ENCODE results near the gene SURF2. TPM values are rescaled to one million over a fixed set of nuclear protein-coding genes. Genes with fewer than 3 reads are reported as not detected.
"Not testable (repeated sequence)": the region's sequence is repeated elsewhere in the genome, so short reads cannot be mapped to it uniquely, and the experiment has no call there.

The SURF2 gene
- total RNA-seq, 1 experiment from 2014 or later: 43.1 TPM

DNA sequence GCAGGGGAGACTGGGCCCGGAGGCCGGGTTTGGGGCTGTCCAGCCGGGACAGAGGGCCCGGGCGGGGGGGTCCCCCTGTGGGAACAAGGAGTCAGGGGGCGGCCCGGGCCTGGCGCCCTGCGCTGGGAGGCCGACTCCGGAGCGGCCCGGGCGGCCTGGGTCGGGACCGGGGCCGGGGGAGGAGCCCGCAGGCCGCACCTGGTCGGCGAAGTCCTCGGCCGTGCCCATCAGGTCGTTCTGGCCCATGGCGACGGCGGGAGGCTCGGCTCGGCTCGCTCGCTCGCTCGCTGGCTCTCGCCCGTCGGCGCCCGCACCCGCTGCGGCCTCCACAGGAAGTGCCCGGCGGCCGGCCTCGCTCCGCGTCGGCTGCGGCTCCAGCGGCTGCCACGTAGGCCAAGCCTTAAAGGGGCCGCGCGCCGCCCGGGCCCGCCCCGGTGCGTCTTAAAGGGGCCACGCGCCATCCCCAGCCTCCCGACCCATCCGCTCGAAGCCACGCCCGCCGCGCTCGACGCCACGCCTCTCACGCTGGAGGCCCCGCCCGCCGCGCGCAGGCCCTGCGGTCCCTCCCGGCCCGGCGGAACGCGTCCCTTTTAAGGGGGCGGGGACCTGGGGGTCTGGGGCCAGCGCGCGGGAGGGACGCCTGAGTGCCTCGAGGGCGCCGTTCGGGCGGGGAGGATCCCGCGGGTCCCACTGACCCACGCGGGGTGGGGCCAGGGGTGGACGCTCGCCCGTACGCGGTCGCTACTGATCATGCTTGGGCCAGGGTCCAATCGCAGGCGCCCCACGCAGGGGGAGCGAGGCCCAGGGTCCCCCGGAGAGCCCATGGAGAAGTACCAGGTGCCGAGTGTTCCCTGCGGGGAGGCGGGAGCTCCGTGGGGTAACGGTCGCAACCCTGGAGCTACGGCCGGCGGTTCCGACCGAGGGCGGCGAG, 19.6 kb downstream of the SURF2 start, which contains the start of the genes STKLD1 and SURF4:
TSS of gene STKLD1 (plus strand) at position 643 of the 931 bp plus-strand sequence. CDS start at position 751, 108 bp downstream.
TSS of gene SURF4 (minus strand) at position 337 of the 931 bp plus-strand sequence. CDS start at position 246, 91 bp downstream.
- peak; percentile 87 for DNase-seq (ENCODE audit: low spot score)

DNA sequence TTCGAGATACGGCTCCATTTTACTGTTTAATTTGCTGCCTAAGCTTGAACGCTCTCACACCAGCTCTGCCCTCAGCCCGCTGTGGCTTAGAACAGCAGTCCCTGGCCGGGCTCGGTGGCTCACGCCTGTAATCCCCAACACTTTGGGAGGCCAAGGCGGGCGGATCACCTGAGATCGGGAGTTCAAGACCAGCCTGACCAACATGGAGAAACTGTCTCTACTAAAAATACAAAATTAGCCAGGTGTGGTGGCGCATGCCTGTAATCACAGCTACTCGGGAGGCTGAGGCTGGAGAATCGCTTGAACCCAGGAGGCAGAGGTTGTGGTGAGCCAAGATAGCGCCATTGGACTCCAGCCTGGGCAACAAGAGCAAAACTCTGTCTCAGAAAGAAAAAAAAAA, 20.9 kb downstream of the SURF2 start:
- DNase-seq (ENCODE audit: low spot score): not testable (repeated sequence)

DNA sequence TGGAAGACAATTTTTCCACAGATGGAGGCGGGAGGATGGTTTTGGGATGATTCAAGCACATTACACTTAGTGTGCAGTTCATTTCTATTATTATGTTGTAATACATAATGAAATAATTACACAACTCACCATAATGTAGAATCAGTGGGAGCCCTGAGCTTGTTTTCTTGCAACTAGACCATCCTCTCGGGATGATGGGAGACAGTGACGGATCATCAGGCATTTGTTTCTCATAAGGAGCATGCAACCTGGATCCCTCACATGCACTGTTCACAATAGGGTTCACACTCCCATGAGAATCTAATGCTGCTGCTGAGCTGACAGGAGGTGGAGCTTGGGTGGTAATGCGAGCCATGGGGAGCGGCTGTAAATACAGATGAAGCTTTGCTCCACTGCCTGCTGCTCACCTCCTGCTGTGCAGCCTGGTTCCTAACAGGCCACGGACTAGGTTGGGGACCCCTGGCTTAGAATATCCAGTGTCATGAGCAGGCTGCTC, 21.4 kb downstream of the SURF2 start:
- peak; percentile 33 for DNase-seq (ENCODE audit: low spot score)

DNA sequence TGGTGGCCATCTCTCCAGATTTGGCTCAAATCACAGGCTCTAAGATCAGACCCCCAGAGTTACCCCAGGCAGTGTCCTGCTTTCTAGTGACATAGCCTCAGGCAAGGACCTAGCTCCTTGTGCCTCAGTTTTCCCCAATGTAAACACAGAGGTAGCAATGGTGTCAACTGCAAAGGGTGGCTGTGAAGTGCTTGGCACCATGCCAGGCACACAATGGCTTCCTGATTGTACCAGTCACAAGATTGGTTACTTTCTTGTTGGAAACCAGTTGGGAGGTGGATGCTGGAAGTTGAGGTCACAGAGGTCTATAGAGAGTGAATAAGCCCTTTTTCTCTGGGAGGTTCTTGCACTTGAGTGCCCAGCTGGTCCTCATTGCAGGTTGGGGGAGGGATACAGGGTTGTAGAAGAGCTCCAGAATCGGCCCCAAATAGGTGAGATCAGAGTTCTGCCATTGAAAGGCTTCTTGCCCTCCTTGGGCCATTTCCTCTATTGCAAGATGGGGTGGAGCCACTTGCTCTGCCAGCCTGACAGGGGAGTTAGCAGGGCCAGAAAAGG, 22.1 kb downstream of the SURF2 start:
- no peak for DNase-seq (ENCODE audit: low spot score)

DNA sequence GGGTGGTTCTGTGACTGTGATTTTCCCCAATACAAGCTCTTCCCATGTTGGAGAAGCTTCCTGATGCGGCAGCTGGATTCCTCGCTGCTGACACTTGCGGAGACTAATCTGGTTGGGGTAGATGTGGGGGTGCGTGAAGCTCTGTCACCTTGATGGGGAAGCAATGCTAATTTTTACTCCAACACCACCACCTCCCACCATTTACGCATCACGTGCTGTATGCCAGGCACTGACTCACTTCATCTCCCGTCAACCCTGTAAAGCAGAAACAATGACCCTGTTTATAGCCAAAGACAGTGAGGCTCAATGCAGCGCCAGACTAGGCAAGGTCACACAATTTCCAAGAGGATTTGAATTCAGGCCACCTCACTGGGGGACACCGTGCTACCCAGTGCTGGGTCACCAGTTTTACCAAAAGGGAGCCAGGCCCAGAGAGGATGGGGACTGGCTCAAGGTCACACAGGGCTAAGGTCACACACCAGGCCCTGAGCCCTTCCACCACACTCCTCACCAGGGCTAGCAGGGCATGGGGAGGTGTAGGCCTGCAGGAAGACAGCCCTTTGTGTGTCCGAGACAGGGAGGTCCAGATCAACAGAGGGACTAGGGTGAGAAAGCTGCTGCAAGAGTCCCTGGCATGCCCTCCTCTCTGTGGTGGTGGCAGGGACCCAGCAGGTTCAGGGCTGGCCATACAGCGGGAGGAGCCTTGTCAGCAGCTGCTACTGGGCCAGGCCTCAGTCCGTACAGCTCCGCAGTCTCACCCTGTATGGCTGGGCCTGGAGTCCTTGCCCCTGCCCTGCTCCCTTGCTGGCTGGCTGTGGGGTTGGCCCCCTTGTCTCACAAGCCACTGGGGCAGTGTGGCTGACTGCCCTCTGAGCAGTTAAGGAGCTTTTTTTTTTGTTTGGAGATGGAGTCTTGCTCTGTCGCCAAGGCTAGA, 23.1 kb downstream of the SURF2 start:
- no peak for DNase-seq (ENCODE audit: low spot score)

DNA sequence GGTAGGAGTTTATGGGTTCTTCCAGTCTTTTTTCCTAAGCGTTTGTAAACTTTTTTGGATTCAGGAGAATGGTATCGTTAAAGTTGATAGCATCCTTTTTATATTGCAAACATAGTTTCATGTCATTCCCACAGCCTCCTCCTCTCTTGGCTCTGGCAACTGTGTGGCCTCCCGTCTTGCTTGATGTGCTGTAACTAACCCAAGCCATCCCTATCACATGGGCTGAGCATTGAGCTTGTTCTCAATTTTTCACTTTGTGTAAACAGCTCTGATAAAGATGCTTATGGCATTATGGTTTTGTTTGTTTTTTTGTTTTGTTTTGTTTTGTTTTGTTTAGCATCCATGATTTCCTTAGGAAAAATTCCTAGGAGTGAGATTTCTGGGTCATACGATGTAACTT, 24.4 kb downstream of the SURF2 start:
- no peak for DNase-seq (ENCODE audit: low spot score)

DNA sequence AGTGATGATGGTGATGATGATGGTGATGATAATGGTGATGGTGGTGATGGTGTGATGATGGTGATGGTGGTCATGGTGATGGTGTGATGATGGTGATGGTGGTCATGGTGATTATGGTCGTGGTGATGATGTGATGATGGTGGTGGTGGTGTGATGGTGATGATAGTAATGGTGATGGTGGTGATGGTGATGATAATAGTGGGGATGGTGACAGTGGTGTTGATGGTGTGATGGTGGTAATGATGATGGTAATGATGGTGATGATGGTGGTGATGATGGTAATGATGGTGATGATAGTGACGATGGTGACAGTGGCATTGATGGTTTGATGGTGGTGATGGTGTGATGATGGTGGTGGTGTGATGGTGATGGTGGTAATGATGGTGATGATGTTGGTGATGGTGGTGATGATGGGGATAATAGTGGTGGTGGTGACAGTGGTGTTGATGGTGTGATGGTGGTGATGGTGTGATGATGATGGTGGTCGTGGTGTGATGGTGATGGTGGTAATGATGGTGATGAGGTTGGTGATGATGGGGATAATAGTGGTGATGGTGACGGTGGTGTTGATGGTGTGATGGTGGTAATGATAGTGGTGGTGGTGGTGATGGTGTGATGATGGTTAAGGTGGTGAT, 26.3 kb downstream of the SURF2 start:
- no peak for DNase-seq (ENCODE audit: low spot score)

DNA sequence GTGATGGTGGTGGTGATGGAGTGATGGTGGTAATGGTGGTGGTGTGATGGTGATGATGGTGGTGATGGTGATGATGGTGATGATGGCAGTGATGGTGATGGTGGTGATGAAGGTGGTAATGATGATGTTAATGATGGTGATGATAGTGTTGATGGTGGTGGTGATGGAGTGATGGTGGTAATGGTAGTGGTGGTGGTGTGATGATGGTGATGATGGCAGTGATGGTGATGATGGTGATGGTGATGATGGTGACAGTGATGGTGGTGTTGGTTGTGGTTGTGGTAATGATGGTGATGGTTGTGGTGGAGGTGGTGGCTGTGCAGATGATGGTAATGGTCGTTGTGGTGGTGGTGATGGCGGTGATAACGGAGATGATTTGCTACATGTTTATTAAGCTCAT, 27.1 kb downstream of the SURF2 start:
- DNase-seq (ENCODE audit: low spot score): no peak

DNA sequence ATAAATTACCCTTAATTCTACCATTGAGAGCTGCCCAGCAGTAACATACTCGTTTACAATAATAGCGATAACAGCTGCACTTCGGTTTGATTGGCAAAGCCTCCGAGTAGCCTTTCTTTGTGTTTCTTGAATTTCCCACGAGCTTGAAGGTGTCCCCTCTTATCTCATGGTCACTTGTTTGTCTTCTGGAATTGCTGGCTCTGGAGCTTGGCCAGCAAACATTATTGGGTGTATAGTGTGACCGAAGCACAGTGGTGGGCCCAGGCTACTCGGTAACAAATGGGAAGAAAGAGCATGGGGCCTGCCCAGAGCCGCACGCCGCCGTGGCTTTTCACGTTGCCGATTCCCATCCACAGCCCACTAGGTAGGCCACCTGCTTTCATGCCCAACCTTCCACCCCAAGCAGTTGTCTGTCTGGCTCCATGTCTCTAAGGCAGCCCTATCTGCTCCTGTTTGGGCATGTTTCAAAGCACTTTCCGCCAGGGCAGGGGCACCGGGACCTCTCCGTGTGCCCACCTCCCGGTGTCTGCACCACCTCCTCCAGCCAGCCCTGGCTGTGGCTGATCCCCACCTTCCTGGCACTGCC, 28.5 kb downstream of the SURF2 start:
- no peak for DNase-seq (ENCODE audit: low spot score)

DNA sequence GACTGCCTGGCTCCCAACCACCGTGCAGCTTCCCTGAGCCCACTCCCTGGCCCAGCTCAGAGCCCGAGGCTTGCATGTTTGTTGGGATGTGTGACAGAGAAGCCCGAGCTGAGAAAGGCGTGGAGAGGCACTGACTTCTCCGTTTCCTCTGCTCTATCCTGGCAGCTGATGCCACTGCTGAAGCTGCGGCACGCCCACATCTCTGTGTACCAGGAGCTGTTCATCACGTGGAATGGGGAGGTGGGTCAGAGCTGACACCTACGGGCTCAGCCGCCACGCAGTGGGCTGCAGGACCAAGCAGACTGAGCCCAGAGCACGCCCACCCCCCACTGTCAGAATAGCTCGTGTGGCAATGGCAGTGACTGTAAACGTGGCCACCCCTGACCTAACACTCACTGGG, 29.1 kb downstream of the SURF2 start:
- no peak for DNase-seq (ENCODE audit: low spot score)

DNA sequence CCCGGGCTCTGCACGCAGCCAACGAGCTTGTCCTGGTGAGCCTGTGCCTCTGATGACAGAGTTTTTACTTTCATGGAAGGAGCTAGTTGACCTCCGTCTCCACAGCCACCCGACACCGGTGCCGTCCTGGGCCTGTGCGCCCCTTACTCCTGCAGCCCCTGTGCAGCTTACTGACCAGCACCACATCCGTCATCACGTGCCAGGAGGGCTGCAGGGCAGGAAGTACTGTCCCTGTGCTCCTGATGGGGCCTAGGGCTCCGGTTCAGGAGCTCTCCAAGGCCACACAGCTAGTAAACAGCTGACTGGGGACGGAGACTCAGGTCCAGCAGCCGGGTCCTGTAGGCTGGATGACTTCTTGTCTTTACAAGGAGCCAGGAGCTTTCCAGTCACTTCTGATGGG, 30.0 kb downstream of the SURF2 start:
- no peak for DNase-seq (ENCODE audit: low spot score)

DNA sequence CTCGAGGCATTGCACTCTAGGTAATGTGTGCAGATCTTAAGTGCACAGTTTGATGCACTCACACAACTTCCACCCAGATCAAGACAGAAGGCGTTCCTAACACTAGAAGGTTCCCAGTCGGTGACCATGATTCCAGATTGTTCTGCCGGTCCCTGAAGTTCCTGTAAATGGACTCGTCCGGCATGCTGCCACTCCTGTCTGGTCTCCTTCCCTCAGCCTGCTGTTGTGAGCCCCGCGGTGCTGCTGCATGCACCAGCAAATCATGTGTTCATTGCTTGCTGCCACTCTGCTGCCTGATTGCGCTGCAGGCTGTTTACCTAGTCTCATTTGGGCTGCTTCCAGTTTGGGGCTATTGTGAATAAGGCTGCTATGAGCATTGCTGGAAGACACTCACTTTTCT, 31.3 kb downstream of the SURF2 start:
- no peak for DNase-seq (ENCODE audit: low spot score)

DNA sequence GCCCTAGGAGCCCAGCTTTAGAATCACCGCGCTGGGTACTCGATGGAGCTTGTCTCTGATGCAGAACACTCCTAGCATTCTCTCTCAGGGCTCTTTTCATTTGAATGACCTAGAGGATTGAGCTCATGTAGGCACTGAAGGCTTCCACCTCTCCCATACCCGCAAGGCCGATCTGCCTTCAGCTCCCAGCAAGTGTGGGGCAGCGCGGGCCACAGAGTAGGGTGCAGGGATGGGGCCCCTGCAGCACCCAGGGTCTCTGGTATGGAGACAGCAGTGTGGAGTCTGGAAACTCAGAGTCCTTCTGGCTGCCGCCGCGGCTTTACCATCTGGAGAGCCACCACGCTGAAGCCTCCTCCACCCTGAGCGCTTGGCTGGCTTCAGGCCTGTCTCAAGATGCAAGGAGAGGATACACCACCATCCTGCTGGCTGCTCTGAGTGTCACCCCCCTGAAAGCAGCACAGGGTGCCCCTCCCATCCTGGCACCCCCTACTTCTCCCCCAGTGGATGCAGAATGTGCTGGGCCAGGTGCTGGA, 32.7 kb downstream of the SURF2 start:
- no peak for DNase-seq (ENCODE audit: low spot score)

DNA sequence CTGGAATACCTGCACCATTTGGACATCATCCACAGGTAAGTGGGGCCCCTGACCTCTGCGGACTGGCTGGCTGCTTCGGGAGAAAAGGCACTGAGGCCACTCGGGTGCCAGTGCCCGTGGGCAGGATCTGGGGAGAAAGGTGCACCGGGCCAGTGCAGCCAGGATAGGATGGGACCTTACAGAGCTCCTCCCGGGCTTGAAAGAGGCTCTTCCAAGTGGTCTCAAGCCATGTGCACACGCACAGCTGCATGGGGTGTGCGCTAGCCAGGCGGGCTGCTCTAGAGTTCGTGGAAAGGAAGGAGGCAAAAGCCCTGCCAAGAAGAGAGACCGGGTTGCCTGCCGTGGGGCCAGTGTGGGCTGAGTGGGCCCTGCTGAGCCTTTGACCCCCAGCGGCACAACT, 33.2 kb downstream of the SURF2 start:
- no peak for DNase-seq (ENCODE audit: low spot score)

DNA sequence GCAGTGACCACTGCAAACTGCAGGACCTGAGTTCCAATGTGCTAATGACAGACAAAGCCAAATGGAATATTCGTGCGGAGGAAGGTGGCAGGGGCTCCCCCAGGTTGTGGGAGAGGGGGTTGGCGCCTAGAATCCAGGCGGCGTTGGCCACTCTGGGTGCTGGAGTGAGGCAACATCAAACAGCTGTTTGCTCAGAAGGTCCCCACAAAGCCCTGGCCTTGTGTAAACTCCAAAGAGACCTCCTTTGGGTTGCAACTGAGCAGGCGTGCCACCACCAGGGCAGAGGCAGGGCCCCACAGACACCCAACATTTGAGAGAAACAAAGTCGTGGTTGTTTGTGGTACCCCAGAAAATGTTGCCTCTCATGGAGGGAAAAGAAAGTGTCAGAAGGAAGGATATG, 34.4 kb downstream of the SURF2 start:
- DNase-seq (ENCODE audit: low spot score): no peak

DNA sequence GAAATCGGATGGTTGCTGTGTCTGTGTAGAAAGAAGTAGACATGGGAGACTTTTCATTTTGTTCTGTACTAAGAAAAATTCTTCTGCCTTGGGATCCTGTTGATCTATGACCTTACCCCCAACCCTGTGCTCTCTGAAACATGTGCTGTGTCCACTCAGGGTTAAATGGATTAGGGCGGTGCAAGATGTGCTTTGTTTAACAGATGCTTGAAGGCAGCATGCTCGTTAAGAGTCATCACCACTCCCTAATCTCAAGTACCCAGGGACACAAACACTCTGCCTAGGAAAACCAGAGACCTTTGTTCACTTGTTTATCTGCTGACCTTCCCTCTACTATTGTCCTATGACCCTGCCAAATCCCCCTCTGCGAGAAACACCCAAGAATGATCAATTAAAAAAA, 35.1 kb downstream of the SURF2 start:
- DNase-seq (ENCODE audit: low spot score): not testable (repeated sequence)

DNA sequence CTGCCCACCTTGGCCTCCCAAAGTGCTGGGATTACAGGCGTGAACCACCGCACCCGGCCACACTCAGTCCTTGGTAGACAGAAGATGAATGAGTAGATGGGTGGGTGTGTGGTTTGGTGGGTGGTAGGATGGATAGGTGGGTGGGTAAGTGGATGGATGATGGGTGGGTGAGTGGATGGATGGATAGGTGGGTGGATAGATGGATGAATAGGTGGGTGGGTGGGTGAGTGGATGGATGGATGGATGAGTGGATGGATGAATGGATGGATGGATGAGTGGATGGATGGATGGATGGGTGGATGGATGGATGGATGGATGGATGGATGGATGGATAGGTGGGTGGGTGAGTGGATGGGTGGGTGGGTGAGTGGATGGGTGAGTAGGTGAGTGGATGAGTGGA, 36.0 kb downstream of the SURF2 start:
- not testable (repeated sequence) for DNase-seq (ENCODE audit: low spot score)

DNA sequence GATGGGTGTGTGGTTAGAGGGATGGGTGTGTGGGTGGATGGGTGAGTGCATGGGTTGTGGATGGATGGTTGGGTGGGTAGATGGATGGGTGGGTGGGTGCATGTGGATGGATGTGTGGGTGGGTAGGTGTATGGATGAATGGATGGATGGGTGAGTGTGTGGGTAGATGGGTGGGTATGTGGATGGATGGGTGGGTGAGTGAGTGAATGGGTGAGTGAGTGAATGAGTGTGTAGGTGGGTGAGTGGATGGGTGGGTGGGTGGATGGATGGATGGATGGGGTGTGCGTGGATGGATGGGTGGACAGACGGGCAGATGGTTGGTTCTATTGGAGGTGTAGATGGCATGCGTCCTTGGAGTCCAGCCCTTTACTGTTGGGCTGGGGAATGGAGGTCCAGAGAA, 37.0 kb downstream of the SURF2 start:
- DNase-seq (ENCODE audit: low spot score): no peak

DNA sequence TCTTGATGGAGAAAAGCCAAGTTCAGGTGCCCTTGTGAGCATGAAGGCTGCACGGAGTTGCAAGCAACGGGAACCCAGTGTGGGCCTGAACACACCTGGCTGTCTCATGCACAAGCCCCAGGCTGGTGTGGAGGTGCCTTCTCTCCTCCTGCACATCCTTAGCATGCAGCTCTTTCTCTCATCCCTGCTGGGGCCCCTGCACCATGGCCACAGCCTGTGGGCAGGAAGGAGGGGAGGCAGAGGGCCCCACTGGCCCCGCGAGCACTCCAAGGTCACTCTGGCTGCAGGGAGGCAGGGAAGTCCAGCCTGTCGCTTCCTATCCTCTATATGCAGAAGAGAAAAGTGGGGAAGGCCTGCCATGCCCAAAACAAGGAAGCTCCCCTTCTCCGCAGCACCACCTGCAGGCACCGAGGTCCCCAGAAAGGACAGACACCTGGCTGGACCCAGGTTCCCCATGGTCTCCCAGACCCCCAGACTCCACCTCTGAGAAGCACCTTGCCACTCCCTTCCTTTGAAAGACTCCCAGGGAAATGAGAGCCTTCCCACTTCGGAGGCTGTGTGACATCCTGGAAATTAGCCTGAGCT, 38.4 kb downstream of the SURF2 start:
- DNase-seq (ENCODE audit: low spot score): no peak

DNA sequence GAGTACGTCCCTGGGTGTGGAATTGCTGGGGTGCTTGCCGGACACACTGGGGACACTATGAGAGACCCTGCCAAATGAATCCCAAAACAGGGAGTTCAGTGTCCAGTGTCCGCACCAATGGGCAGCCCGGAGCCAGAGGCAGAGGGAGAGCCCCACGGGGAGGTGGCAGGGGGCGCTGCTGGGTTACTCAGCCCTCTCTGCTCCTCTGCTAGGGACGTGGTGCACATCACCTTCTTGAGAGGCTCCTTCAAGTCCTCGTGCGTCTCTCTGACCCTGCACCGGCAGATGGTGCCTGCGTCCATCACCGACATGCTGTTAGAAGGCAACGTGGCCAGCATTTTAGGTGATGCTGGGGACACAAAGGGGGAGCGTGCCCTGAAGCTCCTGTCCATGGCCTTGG, 40.6 kb downstream of the SURF2 start:
- no peak for DNase-seq (ENCODE audit: low spot score)
